ENCODE measurements around the gene MAST2.

The MAST2 gene

DNA sequence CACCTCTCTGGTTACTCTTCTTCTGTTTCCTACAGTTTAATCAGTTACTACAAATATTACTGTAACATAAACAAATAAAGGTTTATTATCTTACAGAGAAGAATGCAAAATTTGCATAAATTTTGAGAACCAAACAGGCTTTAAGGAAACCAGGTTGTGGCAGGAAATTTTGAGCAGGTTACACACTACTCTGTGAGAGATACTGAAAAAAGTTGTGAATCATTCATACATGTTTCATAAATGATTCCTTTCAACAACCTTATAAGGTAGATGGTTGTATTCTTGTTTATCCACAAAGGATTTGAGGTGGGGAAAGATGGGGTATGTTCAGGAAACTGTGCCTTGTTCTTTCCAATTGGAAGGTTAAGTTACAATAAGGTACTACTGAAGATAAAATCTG lies 58.6 kb downstream of the MAST2 start:
- DNase-seq, result no peak

GRCh38 chr1:45863218-45863617 lies 59.8 kb downstream of the MAST2 start:
- DNase-seq, result no peak

GRCh38 chr1:45864167-45865106 lies 61.0 kb downstream of the MAST2 start:
- no peak for DNase-seq

GRCh38 chr1:45867697-45868348 lies 64.4 kb downstream of the MAST2 start:
- DNase-seq, result no peak

DNA sequence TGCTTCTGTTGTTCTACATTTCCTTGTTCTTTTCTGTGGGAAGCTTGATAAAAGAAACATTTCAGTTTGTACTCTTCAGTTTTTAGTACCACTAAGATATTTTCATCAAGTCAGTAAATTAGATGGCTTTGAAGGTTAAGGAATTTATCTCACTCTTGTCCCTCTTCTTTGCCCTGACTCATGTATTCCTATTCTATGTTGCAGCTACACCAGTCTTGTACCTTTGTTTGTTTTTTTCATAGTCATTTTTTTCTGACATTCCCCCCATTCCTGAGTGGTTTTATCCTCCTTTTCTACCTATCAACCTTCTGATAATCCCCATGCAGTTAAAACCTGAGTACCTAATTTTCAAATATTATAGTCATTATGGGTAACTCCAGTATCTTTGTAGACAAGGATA lies 65.4 kb downstream of the MAST2 start:
- DNase-seq, result no peak

GRCh38 chr1:45870500-45870899 lies 67.1 kb downstream of the MAST2 start:
- no peak for DNase-seq

DNA sequence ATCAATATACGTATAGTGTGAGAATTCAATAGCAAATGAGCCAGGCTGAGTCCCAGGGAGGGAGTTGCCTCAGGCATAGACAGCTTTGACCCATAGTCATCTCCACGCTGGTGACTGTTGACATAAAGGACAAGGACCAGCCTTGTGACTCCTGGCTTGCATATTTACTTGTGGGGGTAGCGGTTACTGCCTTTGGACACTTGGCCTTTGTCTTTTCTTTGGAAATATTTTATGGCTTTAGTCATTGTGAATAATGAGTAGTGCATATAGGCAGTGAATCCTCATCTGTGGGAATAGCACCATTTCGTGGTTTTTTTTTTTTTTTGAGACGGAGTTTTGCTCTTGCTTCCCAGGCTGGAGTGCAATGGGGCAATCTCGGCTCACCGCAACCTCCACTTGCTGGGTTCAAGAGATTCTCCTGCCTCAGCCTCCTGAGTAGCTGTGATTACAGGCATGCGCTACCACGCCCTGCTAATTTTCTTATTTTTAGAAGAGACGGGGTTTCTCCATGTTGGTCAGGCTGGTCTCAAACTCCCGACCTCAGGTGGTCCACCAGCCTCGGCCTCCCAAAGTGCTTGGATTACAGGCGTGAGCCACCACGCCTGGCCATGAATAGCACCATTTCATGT lies 68.9 kb downstream of the MAST2 start:
- DNase-seq, result peak; percentile 59

DNA sequence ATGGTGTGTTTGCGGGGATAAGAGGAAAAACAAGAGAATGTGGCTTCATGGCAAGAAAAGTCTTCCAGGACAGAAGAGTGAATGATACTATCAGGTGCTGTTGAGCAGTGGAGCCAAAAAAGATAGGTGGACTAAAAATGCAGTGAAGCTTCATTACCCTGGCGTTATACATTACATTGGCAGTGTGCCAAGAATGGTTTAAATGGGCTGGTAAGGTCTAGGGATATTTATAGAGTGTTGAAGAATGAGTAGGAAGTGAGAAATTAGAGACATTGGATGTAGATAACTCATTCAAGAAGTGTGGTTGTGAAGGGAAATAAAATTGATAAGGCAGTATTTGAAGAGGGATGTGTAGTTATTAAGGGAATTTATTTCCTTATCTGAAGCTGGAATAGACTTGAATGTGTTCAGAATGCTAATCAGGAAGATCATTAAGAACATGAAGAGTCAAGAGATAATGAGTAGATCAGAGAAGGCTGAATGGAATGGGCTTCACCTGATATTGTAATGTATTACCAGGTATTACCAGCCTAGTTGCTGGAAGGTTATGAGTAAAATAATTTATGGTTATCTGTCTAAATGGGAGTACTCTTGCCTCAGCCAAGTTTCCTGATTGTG lies 72.7 kb downstream of the MAST2 start:
- no peak for DNase-seq

DNA sequence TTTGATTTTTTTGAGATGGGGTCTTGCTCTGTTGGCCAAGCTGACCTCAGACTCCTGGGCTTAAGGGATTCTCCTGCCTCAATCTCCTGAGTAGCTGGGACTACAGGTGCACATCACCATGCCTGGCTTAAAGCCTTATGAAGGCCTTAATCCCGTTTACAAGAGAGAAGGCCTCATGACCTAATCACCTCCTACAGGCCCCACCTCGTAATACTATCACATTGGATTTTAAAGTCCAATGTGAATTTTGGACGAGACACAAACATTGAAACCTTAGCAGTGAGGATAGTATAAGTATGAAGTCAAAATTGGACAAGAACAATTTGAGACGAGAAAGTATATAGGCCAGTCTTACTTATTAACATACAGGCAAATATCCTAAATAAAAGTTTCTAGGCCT lies 73.9 kb downstream of the MAST2 start:
- no peak for DNase-seq

GRCh38 chr1:45879885-45880598 lies 76.6 kb downstream of the MAST2 start:
- peak; percentile 50 for DNase-seq

DNA sequence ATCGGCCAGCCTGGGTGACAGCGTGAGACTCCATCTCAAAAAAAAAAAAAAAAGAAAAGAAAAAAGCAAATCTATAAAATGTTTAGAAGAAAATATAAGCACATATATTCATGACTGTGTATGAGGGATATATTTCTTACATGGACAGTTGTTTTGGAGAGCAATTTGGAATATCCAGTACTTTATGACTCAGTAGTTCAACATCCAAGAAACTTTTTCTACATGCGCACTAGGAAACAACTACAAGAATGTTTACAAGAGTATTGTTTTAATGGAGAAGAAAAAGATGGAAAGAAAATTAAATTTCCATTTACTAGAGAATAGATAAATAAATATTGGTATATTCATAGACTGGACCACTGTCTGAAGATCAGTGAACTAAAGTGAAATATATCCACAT lies 77.5 kb downstream of the MAST2 start:
- no peak for DNase-seq

DNA sequence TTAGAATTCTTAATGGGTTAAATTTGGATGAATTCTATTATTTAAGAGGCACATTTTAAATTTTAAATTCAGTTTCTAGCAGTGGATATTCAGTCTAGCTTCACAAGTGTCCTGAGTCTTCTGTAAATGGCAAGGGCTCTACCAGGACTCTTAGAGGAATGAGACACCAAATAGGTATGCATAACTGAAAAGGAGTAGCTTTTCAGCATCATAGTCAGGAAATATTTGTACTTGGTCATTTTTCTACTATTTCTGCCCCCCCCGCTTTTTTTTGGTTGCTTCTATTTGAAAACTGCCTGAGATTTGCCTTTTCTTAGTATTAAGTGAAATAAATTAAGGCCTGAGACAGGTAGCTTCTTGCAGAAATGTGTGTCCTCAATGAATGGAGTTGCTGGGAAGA lies 80.2 kb downstream of the MAST2 start:
- DNase-seq, result no peak

DNA sequence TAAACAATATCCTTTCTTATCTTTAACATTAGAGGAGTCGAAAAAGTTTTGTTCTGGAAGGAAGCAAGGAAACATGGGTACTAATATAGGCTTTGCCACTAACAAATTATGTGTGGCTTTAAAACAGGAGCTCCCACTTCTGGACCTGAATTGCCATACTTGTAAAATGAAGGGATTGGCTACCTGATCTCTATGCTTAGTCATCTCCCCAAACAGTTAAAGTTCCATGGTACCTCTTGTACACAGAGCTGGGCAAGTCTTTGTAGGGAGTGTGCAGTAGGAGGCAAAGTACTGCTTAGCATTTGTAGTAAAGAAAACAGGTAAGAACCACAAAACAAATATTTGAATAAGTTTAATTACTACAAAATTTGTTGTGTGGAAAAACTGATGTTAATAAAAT lies 81.3 kb downstream of the MAST2 start:
- no peak for DNase-seq

- no peak for DNase-seq
These were observed 82.8 kb downstream of the MAST2 start for GRCh38 chr1:45886229-45886628.

DNA sequence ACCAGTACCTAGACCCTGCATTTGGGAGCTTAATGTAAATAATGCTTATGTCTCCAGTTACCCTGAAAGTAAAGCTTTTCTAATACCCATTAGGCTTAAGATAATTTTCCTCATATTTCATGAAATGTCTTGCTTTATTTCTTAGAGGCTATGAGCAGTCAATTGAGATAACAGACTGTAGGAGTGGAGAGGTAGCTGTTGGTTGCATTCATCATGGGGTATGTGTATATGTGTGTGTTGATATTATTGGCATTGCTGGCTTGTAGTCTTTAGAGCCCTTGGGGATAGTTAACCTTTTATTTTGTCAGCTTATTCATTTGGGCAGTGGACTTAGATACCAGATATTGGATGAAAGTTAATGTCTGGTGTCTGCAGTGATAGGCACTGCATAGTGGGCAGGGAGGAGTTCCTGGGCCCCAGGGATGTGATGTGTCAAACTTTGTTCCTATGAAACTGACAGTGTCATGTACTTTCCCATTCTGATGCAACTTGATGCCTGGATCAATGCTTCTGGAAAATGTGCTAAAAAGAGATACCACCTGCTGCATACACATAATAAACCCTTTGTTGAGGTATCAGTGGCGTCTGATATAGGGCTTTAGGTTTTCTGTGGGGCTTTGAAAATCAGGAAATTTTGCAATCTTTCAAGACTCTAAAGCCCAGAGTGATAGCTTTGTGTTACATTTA lies 83.9 kb downstream of the MAST2 start:
- DNase-seq, result no peak

DNA sequence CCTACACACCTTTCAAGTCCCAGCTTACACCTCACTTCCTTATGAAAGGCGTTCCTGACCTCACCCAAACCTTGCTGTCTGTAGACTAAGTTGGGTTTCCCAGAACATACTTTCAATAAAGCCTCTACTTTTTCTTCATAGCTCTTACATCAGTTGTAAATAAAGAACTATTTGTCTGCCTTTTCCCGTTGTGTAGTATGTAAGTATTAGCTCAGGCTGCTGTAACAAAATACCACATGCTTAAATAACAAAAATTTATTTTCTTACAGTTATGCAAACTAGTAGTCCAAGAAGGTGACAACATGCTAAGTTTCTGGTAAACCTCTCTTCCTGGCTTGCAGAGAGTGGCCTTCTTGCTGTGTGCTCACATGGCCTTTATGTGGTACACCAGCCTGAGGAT lies 86.7 kb downstream of the MAST2 start:
- no peak for DNase-seq

GRCh38 chr1:45891087-45891486 lies 87.7 kb downstream of the MAST2 start:
- DNase-seq, result no peak

DNA sequence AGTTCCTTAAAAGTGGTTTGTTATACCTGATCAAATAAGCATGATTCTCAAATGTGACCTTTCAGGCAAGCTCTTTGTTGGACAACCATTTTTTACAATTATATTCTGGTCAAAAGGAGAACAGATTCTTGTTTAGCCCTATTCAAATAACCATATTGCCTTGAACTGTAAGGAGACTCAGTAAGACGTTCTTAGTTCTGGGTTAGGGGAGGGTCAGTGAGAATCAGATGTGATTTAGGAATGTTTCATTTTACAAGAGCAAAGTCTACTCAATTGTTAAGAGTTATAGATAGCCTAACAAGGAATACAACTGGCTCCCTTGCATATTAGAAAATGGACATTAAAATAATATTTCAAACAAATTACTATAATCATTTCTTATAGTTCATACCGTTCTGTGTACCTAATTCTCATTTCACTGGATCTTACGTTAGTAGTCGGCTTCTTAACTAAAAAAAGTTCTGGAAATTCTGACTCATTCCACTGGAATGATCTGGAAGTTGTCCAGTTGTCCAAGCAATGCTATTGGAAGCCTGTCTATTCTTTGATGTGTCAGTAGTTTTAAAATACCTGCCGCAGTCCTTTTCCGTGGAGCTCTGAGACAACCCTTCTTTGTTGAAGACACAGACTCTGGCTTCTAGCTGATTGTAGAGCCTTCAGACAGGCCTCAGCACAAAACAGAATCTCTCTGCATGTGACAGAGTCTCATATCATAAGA lies 88.8 kb downstream of the MAST2 start:
- DNase-seq, result no peak

DNA sequence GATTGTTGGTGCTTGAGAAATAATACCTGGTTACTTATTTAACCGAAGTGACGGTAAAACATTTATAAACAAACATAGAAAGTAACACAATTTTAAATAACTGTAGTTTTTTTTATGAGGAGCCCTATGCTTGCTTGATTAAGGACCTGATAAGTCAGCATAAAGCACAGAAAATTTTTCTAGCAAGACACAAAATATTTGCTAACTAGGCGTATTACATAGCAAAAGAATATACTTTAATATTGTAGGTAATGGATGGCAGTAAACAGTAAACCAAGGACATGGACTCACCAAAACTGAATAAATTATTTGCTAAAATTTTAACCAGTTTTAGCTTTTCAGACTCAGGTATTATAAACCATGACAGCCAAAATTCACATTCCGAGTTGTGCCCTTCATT lies 90.9 kb downstream of the MAST2 start:
- DNase-seq, result no peak

DNA sequence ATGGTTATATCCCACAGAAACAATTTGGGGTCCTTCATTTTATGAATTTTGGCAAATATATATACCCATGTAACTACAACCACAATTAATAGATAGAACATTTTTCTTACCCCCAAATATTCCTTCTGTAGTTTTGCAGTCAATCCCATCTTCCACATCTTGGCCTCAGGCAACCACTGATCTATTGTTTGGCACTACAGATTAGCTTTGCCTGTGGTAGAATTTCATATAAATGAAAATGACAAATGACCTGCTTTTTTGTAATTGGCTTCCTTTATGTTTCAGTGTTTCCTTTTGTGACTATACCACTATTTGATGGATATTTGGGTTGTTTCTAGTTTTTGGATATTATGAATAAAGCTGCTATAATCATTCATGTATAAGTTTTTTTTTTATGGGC lies 91.5 kb downstream of the MAST2 start:
- no peak for DNase-seq

DNA sequence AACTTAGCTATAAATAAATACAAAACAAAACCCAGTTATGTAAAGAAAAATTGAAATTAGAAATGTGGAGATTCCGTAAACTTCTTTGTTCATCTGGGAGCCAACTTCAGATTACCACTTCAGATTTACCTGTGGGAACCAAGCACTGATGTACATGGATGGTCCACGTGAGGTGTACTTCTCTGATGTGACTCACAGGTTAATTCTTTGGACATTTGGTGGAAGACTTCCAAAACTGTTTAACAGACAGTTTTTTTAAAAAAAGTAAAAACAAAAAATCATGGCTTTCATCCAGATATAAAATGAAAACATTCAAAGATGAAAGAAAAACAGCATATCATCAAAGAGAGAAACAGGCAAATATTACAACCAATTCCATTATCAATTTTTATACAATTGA lies 92.0 kb downstream of the MAST2 start:
- no peak for DNase-seq

GRCh38 chr1:45906883-45907282 lies 103.5 kb downstream of the MAST2 start:
- no peak for DNase-seq
